Activated CD8-positive, alpha-beta T cell treated with anti-CD3 and anti-CD28 coated beads for 36 hours (primary cell): ENCODE data around the gene TNFSF4. TPM values are rescaled to one million over a fixed set of nuclear protein-coding genes. Genes with fewer than 3 reads are reported as not detected.

Source experiments
- ATAC-seq: fragments of 200-7000 bp; cut with Tn5 transposase; one replicate; pipeline ENCODE4 v1.10.0; 2021; ENCODE audit warnings: mild to moderate bottlenecking, moderate library complexity
- CTCF ChIA-PET: fragments of 350-600 bp; sonication (Branson Sonifier 250); formaldehyde crosslinking; loops from one replicate; lab custom pipeline; 2021; ENCODE audit warnings: antibody characterized with exemption; lab: Charles Lee
- POLR2A ChIA-PET: fragments of 350-600 bp; sonication (Branson Sonifier 250); formaldehyde crosslinking; loops from one replicate; lab custom pipeline; 2021; ENCODE audit warnings: antibody characterized with exemption; lab: Charles Lee
- DNase-seq: peaks from one replicate; pipeline ENCODE4 v3.0.0-alpha.2; 2020
- H3K27ac Mint-ChIP-seq: one replicate; pipeline ENCODE4 v1.8.0; 2021; ENCODE audit warnings: mild to moderate bottlenecking, mixed read lengths
- H3K27me3 Mint-ChIP-seq: one replicate; pipeline ENCODE4 v1.8.0; 2021; ENCODE audit warnings: mixed read lengths
- H3K36me3 Mint-ChIP-seq: one replicate; pipeline ENCODE4 v1.8.0; 2021; ENCODE audit warnings: low read depth, mixed read lengths
- H3K4me1 Mint-ChIP-seq: one replicate; pipeline ENCODE4 v1.8.0; 2021; ENCODE audit warnings: low read depth, mixed read lengths
- H3K4me3 Mint-ChIP-seq: one replicate; pipeline ENCODE4 v1.8.0; 2021; ENCODE audit warnings: mild to moderate bottlenecking, moderate library complexity, mixed read lengths
- H3K9me3 Mint-ChIP-seq: one replicate; pipeline ENCODE4 v1.8.0; 2021; ENCODE audit warnings: mixed read lengths
- intact Hi-C: fragments of 100-400 bp; cut with micrococcal nuclease; formaldehyde crosslinking; loops from one replicate; pipeline ENCODE4 v1.10.0; 2022
- total RNA-seq, 2 experiments: library from RNA; stranded (reverse); gene quantifications; one replicate each; pipeline ENCODE4 v1.2.3, GENCODE V29; 2021
- TF ChIP-seq, protein P1 (sequence below): fragments of 200-600 bp; IDR thresholded peaks from one replicate; pipeline ENCODE4 v1.8.0; 2022; ENCODE audit warnings: antibody characterized with exemption, mild to moderate bottlenecking

The TNFSF4 gene
- total RNA-seq, 2 experiments from 2014 or later = 1.5 to 1.6 TPM

DNA sequence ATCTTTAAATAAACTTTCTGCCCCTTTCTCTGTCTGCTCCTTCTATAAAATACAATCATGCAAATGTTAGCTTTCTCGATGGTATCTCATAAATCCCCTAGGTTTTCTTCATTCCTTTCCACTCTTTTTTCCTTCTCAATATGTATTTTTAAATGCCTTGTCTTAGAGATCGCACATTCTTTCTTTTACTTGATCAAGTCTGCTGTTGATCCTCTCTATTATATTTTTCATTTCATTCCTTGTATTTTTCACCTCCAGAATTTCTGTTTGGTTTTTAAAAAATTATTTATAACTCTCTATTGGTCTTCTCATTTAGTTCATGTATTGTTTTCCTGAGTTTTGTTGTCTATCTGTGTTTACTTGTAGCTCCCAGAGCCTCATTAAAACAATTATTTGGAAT lies 36.0 kb downstream of the TNFSF4 start:
- Mint-ChIP-seq H3K27ac (no peak overlapping the region), H3K9me3 (peaks cover 29% of the 10 kb centered on the region), H3K27me3 (no peaks in the 10 kb centered on the region), H3K4me1 (no peaks in the 10 kb centered on the region), H3K36me3 (peaks cover 9% of the 10 kb centered on the region), H3K4me3 (no peak overlapping the region)
- DNase-seq (no peak), ATAC-seq (no peak)
- ChIA-PET POLR2A (no interaction called here), CTCF (interaction anchor here (1.1 kb wide), 1 partner anchor 31 kb away, joined by 3 read pairs; no protein-coding TSS in a partner anchor)
- TF ChIP-seq, protein P1, sequence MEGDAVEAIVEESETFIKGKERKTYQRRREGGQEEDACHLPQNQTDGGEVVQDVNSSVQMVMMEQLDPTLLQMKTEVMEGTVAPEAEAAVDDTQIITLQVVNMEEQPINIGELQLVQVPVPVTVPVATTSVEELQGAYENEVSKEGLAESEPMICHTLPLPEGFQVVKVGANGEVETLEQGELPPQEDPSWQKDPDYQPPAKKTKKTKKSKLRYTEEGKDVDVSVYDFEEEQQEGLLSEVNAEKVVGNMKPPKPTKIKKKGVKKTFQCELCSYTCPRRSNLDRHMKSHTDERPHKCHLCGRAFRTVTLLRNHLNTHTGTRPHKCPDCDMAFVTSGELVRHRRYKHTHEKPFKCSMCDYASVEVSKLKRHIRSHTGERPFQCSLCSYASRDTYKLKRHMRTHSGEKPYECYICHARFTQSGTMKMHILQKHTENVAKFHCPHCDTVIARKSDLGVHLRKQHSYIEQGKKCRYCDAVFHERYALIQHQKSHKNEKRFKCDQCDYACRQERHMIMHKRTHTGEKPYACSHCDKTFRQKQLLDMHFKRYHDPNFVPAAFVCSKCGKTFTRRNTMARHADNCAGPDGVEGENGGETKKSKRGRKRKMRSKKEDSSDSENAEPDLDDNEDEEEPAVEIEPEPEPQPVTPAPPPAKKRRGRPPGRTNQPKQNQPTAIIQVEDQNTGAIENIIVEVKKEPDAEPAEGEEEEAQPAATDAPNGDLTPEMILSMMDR = no peak
- intact Hi-C loops = no loop called here

DNA sequence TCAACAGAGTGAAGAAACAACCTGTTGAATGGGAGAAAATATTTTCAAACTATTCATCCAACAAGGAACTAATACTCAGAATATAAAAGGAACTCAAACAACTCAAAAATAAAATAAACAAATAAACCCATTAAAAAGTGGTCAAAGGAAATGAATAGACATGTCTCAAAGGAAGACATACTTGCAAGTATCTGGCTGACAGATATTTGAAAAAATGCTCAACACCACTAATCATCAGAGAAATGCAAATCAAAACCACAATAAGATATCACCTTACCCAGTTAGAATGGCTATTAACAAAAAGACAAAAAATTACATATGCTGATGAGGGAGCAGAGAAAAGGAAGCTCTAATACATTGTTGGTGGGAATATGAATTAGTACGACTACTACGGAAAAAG lies 38.2 kb downstream of the TNFSF4 start:
- Mint-ChIP-seq H3K27me3 (no peaks in the 10 kb centered on the region), H3K4me1 (no peaks in the 10 kb centered on the region), H3K9me3 (peaks cover 19% of the 10 kb centered on the region), H3K36me3 (peaks cover 6% of the 10 kb centered on the region), H3K27ac (no peak overlapping the region), H3K4me3 (no peak overlapping the region)
- TF ChIP-seq, protein P1 = no peak
- POLR2A ChIA-PET = no interaction called here
- intact Hi-C loops = no loop called here
- no peak for ATAC-seq
- no peak for DNase-seq
- CTCF ChIA-PET = no interaction called here

DNA sequence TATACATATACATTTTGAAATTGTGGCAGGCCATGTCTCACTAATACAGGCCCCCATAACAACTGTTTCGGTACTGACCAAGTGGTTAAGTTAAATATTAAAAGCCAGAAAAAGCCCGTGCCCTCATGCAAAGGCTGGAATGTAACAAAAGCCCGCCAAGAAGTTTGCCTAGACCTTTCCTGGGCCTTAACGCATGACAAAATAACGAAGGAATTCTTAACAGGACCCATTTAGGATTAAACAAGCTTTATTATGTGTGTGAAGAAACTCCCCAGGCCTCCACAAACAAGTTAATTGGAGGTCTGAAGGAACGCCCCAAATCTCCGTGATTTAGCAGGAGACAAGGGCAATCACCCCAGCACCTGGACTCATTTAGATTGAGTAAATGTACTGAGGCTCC lies 42.4 kb downstream of the TNFSF4 start:
- DNase-seq (no peak), ATAC-seq (no peak)
- Mint-ChIP-seq H3K4me3 (no peak overlapping the region), H3K9me3 (peaks cover 2% of the 10 kb centered on the region), H3K4me1 (peaks cover 11% of the 10 kb centered on the region), H3K27ac (no peak overlapping the region), H3K36me3 (no peaks in the 10 kb centered on the region), H3K27me3 (no peaks in the 10 kb centered on the region)
- CTCF ChIA-PET = no interaction called here
- TF ChIP-seq, protein P1 = no peak
- POLR2A ChIA-PET = no interaction called here
- intact Hi-C loops = no loop called here

DNA sequence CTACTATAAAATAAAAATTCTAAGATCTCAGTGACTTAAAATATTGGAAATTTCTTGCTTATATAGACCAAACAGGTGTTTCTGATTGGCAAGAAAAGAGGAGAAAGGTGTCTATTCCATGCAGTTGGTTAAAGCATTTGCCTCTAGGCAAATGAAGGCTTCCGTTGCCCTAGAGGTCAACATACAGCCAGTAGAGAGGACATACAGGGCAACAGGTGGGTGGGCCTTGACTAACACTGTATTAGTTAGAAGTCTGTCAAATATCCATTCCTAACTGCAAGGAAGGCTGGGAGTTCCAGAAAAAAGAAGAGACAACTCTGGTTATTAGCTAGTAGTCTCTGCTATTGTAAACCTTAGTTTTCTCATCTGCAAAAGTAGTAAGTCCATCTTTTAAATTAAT lies 43.0 kb downstream of the TNFSF4 start:
- no peaks in the 10 kb centered on the region for H3K36me3 Mint-ChIP-seq
- no peak for DNase-seq
- H3K27ac Mint-ChIP-seq = no peak overlapping the region
- H3K4me1 Mint-ChIP-seq = peaks cover 11% of the 10 kb centered on the region
- CTCF ChIA-PET = no interaction called here
- TF ChIP-seq, protein P1 = no peak
- intact Hi-C loops = no loop called here
- POLR2A ChIA-PET = no interaction called here
- no peak overlapping the region for H3K4me3 Mint-ChIP-seq
- H3K9me3 Mint-ChIP-seq = peaks cover 2% of the 10 kb centered on the region
- no peak for ATAC-seq
- H3K27me3 Mint-ChIP-seq = no peaks in the 10 kb centered on the region

DNA sequence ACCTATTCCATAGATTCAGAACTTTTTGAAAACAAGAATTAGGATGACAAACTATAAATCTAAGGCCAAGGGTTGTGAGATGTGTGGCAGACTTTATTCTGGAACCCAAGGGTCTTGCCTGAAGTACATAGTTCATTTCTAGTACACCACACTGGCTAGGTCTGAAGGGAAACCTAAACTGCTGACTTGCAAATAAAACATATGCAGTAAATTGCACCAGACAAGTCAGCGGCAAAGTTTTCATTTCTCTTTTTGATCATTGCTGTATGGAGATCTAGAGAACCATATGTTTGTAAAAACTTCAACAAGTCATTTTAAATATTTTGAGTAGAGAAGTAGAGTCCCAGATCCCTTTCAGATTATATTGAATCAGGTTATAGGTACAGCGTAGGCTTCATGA lies 43.9 kb downstream of the TNFSF4 start:
- no peaks in the 10 kb centered on the region for H3K36me3 Mint-ChIP-seq
- no peaks in the 10 kb centered on the region for H3K9me3 Mint-ChIP-seq
- intact Hi-C loops = no loop called here
- DNase-seq (no peak), ATAC-seq (no peak)
- ChIA-PET POLR2A (no interaction called here), CTCF (interaction anchor here (1.8 kb wide), 1 partner anchor 39 kb away, joined by 5 read pairs; no protein-coding TSS in a partner anchor)
- peaks cover 11% of the 10 kb centered on the region for H3K4me1 Mint-ChIP-seq
- no peak overlapping the region for H3K27ac Mint-ChIP-seq
- H3K4me3 Mint-ChIP-seq = no peak overlapping the region
- TF ChIP-seq, protein P1 = no peak
- H3K27me3 Mint-ChIP-seq = no peaks in the 10 kb centered on the region
